SK-N-MC (cell line): Measurements from ENCODE around the gene OLIG2.

Experiments
- EZH2 ChIP-seq: fragments of 200-600 bp; sonication (generic); IDR thresholded peaks from one replicate; pipeline ENCODE4 v1.6.1; 2017; ENCODE audit warnings: antibody characterized with exemption
- FOXP2 ChIP-seq: optimal IDR thresholded peaks from 2 replicates; pipeline ENCODE3; 2011; ENCODE audit warnings: mild to moderate bottlenecking, moderate library complexity; ENCODE audit not compliant: insufficient read depth; ENCODE audit errors: extremely low read length, control extremely low read depth
- POLR2AphosphoS5 ChIP-seq: IDR thresholded peaks from 2 replicates; pipeline ENCODE4 v1.6.1; 2012; ENCODE audit warnings: mild to moderate bottlenecking, low read depth, low read length, borderline replicate concordance

GRCh38 chr21:33031152-33031911 is 5.6 kb downstream of the OLIG2 start:
- TF ChIP-seq POLR2AphosphoS5: no peak
- no peak for TF ChIP-seq EZH2
- TF ChIP-seq FOXP2: no peak
